GM11168 (cell line): Measurements from ENCODE around the gene AMTN.

Experiments used
- in situ Hi-C: fragments of 300-500 bp; cut with MboI; formaldehyde crosslinking; loops from one replicate; pipeline ENCODE4 v1.12.0; 2022; ENCODE audit warnings: low sequenced_read_pairs; ENCODE audit not compliant: unreplicated experiment

Gene AMTN

DNA sequence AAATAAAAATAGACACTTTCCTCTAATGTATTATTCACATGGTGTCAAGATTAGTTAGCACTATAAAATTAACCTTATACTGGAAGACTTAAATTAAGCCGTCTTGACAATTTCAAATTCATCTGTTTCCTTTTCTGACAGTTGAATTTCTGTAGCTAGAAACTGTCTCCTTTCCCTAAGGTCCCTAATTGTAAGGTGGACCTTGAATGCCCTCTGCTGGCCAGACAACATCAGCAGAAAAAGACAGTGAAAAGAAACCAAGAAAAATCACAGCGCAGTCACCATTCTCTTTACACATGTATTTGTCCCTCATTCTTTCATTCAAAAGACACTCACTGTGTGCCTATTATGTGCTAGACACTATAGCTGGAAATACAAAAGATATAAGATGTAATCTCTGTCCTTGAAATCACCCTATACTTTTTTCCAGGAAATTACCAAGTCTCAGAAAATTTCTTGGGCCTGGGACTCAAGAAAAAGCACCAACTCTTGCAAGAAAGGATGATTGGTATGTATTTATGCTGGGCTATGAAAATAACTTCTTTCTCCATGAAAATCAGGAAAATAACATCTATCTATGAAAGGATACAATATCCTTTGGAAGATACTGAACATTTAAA is 41.0 kb downstream of the AMTN start:
- in situ Hi-C loops: no loop called here

DNA sequence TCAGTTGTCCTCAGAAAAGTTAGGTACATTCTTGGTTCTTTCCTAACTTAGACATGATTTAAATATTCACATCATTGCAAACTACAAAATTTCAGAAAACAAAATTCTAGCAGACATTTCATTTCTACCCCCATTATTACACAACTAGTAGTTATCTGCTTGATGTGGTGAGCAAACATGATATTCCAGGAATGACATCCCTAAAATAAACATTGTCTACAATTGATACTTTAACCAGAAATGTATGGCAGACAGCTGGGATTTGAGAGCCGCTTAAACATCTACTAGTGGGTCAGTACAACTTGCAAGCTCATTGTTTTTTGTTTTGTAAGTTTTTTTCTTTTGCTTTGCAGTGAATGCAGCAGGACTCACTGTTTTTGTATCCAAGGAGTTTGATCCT is 41.6 kb downstream of the AMTN start:
- in situ Hi-C loops: no loop called here

DNA sequence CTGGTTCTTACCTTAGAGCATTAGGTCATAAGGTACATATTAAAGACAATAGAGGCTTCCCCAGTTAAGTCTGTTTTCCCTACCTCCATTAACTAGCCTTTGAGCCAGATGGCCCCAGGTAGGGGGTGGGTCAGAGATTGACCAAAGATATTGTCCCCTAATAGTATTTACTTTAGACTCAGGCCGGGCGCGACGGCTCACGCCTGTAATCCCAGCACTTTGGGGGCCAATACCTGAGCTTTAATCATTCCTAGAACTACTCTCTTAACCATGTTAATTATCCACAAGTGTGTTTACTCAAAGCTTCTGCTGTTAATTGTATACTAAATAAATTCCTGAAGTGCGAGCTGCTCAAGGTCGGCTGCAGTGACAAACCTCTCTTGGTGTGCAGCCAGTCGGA is 45.7 kb downstream of the AMTN start:
- in situ Hi-C loops: no loop called here

DNA sequence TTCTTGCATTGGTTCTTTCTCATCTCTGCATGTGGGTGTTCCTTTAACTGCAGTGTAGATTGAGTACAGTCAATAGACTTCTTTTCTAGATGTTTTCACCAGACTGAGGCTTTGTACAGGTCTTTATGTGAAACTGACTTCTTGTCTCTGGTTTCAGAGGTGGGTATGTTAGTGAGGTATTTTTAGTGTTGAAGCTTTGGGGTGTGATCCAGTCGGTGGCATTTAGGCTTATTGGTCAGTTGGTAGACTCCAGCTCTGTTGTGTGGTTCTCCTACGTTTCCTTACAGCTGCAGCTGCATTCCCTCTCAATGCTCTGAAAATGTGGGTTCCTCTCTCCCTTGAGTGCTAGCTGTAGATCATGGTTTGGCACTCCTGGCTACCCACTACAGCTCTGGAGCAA is 52.4 kb downstream of the AMTN start:
- in situ Hi-C loops: no loop called here

DNA sequence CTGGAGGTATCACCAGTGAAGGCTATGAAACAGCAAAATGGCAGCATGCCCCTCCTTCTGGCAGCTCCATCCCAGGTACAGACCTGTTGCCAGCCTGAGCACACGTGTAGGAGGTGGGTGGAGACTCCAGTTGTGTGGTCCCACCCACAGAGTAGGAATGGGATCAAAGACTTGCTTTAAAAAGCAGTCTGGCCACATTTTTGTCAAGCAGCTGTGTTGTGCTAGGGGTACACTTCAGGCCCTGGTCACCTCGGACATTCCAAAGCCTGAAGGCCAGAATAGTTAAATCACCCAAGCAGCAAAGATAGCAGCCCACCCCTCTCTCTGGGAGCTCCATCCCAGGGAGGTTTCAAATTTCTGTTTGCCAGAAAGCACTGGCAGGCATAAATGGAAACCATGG is 53.4 kb downstream of the AMTN start:
- in situ Hi-C loops: no loop called here

DNA sequence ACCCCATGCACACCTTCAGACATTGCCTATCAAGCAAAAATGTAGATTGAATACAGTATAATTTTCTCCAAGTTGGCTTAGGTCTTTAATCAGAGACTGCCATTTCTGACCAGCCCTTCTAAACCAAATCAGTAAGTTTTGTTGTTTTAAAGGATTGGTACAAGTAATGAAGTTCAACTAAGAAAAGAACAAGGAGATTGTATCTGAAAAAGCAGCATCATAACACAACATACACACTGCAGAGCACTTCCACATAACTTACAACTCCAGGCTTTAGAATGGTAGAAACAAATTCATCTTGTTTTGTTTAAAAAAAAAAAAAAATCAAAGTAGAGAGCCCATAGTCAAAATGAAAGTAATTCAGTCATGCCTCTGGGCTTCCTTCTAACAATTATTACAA is 57.6 kb downstream of the AMTN start:
- in situ Hi-C loops: no loop called here

DNA sequence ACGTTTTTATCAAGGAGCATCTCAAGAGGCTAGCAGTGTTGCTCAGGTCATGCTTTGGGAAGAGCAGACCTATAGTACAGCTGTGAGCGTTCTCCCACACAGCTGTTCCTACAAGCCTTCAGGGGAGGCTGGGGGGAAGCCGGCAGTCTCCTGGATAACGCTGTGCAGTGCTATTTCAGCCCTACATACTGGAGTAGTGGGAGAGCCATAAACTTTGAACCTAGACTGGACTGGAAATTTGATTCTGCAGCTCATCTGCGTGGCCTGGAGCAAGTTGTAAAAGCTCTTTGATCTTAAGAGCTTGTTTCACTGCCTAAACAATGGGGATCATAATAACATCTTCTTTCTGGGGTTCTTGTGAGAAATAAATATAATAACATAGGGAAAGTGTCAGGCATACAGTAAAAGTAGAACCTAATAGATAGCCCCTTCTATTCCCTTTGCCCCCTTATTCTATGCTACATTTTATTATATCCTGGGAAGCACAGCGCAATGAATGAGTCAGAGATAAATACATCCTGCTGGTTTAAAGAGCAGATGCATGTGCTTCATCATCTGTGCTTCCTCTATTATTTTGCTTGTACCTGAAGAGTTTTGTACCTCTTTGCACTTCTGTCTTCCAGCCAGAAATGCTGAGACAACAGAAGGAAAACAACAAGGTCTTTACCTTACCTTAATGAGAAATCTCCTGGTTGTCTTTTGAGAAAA is 59.0 kb downstream of the AMTN start:
- in situ Hi-C loops: no loop called here

DNA sequence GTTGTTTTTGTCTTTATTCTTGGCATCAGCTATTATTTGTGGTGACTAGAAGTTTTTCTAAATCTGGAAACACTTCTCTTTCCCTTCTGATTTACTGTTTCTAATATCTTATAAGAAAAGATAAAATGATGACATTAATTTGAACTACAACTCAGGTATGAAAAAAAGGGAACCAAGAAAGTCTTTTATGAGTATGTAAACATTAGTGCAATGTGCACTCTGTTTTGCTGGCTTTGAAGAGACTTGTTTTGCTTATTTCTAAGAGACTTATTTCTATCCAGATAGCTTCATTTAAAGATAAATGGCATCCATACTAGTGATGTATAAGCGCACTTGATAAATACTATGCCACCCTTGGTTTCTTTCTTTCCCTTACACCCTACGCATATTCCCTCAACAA is 63.6 kb downstream of the AMTN start:
- in situ Hi-C loops: no loop called here
